GM06990 (cell line): Measurements from ENCODE around the gene BLOC1S1.

Source experiments
- DNase-seq: peaks from one replicate; pipeline ENCODE4 v3.0.0-alpha.2; 2011; ENCODE audit not compliant: insufficient read length; ENCODE audit errors: extremely low read depth
- H3K27me3 ChIP-seq: replicated peaks from 2 replicates; pipeline ENCODE4 v1.6.0; 2011; ENCODE audit warnings: low read length; ENCODE audit not compliant: control insufficient read depth, insufficient read depth
- H3K36me3 ChIP-seq: 2 replicates; pipeline ENCODE4 v1.5.1; 2011; ENCODE audit warnings: low read length; ENCODE audit not compliant: control insufficient read depth, insufficient read depth
- H3K4me3 ChIP-seq: replicated peaks from 2 replicates; pipeline ENCODE4 v1.5.1; 2011; ENCODE audit warnings: low read depth, mild to moderate bottlenecking, control low read depth, low read length
- TF ChIP-seq, protein P1 (sequence below): IDR thresholded peaks from 2 replicates; pipeline ENCODE4 v1.5.1; 2011; ENCODE audit warnings: low read length, control low read depth, mild to moderate bottlenecking, inconsistent platforms; ENCODE audit not compliant: insufficient read depth, poor library complexity, severe bottlenecking

The BLOC1S1 gene

GRCh38 chr12:55727643-55728185 is 11.9 kb downstream of the BLOC1S1 start:
- TF ChIP-seq, protein P1, sequence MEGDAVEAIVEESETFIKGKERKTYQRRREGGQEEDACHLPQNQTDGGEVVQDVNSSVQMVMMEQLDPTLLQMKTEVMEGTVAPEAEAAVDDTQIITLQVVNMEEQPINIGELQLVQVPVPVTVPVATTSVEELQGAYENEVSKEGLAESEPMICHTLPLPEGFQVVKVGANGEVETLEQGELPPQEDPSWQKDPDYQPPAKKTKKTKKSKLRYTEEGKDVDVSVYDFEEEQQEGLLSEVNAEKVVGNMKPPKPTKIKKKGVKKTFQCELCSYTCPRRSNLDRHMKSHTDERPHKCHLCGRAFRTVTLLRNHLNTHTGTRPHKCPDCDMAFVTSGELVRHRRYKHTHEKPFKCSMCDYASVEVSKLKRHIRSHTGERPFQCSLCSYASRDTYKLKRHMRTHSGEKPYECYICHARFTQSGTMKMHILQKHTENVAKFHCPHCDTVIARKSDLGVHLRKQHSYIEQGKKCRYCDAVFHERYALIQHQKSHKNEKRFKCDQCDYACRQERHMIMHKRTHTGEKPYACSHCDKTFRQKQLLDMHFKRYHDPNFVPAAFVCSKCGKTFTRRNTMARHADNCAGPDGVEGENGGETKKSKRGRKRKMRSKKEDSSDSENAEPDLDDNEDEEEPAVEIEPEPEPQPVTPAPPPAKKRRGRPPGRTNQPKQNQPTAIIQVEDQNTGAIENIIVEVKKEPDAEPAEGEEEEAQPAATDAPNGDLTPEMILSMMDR = no peak
- H3K27me3 ChIP-seq = no peaks in the 10 kb centered on the region
- peaks cover 7% of the 10 kb centered on the region for H3K36me3 ChIP-seq
- no peak for DNase-seq
- peak overlapping the region; percentile 88 for H3K4me3 ChIP-seq

GRCh38 chr12:55728186-55728938 is 12.5 kb downstream of the BLOC1S1 start:
- Histone ChIP-seq H3K4me3 (peak overlapping the region; percentile 88), H3K27me3 (no peaks in the 10 kb centered on the region), H3K36me3 (peaks cover 7% of the 10 kb centered on the region)
- no peak for DNase-seq
- TF ChIP-seq, protein P1 = no peak

DNA sequence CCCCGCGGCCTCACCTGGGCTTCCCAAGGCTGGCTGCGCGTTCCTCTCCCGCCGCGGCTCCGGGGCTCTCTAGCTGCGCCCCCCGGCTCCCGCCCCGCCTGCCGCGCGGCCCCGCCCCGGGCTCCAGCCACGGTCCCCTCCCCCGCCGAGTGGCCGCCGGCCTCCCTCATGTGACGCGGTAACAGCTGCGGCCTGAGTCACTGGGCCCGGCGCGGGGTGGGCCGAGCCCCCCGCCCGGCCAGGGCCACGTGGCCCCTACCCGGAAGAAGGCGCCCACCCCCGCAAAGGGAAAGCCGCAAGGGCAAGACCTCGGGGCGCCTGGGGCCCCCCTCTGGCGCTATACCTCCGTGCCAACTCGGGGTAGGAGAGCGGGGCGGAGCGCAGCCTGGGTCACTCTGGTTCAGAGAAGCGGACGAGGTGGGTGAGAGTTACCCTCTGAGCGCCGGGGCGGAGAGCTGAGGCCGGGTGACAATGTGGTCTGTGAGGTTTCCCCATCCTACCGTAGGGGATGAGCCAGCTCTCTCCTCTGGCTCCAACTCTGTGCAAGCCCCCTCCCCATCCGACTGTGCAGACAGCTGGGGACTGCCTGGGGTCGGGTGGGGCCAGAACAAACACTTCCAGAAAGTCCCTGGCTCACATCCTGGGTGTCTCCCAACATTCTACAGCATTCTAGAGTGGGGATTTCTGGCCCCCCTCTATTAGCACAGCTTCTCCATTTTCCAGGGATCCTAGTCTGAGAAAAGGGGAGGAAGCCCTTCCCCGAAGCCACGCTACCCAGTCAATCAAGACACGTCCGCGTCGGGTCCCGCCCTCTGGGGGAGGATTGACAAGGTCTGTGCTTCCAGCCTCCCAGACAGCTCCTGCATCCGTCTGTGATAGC is 13.3 kb downstream of the BLOC1S1 start, which contains the start of gene CD63:
CD63 (minus strand) TSS at position 71 of the 880 bp plus-strand sequence. CDS start 668 bp downstream, outside the sequence.
- peaks cover 6% of the 10 kb centered on the region for H3K36me3 ChIP-seq
- no peaks in the 10 kb centered on the region for H3K27me3 ChIP-seq
- DNase-seq = peak; percentile 82
- peak within 1 kb of the TSS; percentile 88 for H3K4me3 ChIP-seq
- TF ChIP-seq, protein P1 = peak; percentile 16

- Histone ChIP-seq H3K36me3 (peaks cover 2% of the 10 kb centered on the region), H3K4me3 (peak overlapping the region; percentile 88), H3K27me3 (no peaks in the 10 kb centered on the region)
- TF ChIP-seq, protein P1 = no peak
- DNase-seq = peak; percentile 66
Measured at GRCh38 chr12:55729819-55730818, 14.3 kb downstream of the BLOC1S1 start.

DNA sequence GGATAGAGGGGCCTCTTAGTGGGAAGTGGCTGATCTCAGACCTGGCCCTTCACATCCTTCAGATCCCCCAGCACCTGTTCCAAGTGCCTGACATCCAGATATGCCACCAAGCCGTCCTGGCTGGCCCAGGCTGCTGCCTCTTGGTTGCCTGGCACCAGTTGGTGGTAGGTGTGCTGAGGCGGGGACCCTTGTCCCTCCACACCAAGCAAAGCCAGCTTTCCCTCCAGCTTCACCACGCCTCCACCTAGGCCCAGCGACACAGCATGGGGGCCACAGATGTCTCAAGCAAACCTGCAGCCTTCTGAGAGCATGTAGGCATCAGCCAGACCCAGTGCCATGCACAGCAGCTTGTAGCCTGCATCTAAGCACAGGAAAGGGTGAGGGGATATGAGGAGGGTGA is 16.4 kb downstream of the BLOC1S1 start:
- H3K36me3 ChIP-seq = no peaks in the 10 kb centered on the region
- DNase-seq = no peak
- H3K27me3 ChIP-seq = no peaks in the 10 kb centered on the region
- TF ChIP-seq, protein P1 = no peak
- no peak overlapping the region for H3K4me3 ChIP-seq
